ENCODE data around the gene FKBP11.
A peak's percentile ranks its signal among the peaks of the same experiment; 100 is the strongest.
"Not testable (repeated sequence)": the region's sequence is repeated elsewhere in the genome, so short reads cannot be mapped to it uniquely, and the experiment has no call there.

Gene FKBP11

GRCh38 chr12:48923117-48923516, 2.2 kb downstream of the FKBP11 start:
- Histone ChIP-seq H3K9ac (ENCODE audit: low read depth, low read length) (no peak overlapping the region), H3K4me2 (ENCODE audit: insufficient read depth, low read length) (no peak overlapping the region), H3K4me1 (ENCODE audit: insufficient read depth, low read length) (peaks cover 23% of the 10 kb centered on the region), H3K27ac (ENCODE audit: low read length) (no peak overlapping the region), H3K4me3 (ENCODE audit: low read depth in 1 of 2, low read length in 2 of 2) (no peak overlapping the region), H3K9me3 (ENCODE audit: insufficient read depth, low read length, severe bottlenecking) (no peaks in the 10 kb centered on the region), H3K79me2 (ENCODE audit: insufficient read depth, low read length) (no peaks in the 10 kb centered on the region), H2AFZ (ENCODE audit: low read depth, low read length) (no peak overlapping the region), H3K27me3 (ENCODE audit: insufficient read depth, low read length, poor library complexity) (no peaks in the 10 kb centered on the region), H3K36me3 (ENCODE audit: insufficient read depth, low read length) (peaks cover 7% of the 10 kb centered on the region; the same call in 1 of the 2 replicates), H4K20me1 (ENCODE audit: insufficient read depth, low read length) (no peaks in the 10 kb centered on the region)
- ATAC-seq (ENCODE audit: insufficient read depth, low read depth): no peak
- DNase-seq: no peak
- TF ChIP-seq EZH2 (IDR thresholded peaks at IDR 0.05; ENCODE audit: borderline replicate concordance, low read depth, low read length, severe bottlenecking): no peak
- TF ChIP-seq, protein P1, sequence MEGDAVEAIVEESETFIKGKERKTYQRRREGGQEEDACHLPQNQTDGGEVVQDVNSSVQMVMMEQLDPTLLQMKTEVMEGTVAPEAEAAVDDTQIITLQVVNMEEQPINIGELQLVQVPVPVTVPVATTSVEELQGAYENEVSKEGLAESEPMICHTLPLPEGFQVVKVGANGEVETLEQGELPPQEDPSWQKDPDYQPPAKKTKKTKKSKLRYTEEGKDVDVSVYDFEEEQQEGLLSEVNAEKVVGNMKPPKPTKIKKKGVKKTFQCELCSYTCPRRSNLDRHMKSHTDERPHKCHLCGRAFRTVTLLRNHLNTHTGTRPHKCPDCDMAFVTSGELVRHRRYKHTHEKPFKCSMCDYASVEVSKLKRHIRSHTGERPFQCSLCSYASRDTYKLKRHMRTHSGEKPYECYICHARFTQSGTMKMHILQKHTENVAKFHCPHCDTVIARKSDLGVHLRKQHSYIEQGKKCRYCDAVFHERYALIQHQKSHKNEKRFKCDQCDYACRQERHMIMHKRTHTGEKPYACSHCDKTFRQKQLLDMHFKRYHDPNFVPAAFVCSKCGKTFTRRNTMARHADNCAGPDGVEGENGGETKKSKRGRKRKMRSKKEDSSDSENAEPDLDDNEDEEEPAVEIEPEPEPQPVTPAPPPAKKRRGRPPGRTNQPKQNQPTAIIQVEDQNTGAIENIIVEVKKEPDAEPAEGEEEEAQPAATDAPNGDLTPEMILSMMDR (IDR thresholded peaks at IDR 0.05; ENCODE audit: borderline replicate concordance, extremely low read depth, low read length, poor library complexity, severe bottlenecking): no peak

DNA sequence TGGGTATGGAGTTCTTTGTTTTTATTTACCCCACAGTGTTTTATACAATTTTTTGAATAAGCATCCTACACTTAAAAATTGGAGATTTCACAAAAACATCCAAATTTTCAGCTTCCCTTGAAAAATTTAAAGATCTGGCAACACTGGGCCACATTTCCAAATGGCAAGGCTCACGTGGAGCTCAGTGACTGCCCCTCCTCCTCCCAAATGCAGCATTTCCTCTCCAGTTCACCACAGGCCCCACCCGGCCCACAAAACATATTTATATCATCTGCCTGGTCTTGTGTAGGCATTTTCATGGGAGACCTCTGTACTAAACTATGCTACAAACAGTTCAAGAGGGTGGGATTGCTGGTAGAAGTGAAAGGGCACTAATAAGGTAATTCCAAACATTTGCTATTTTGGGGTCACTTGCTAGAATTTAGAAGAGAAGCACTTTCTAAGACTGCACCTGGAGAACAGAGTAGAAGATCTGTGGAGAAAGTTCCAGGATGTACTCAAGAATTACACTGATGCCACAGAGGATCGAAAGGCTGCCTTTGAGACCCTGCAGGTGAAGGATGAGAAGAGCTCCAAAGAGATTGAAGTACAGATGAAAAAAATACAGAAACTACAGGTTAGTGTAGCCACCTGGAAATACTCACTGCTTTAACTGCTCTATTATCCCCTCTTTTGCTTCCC, 7.3 kb downstream of the FKBP11 start:
- H3K27me3 ChIP-seq (ENCODE audit: insufficient read depth, low read length, poor library complexity): no peaks in the 10 kb centered on the region
- no peaks in the 10 kb centered on the region for H4K20me1 ChIP-seq (ENCODE audit: insufficient read depth, low read length)
- no peaks in the 10 kb centered on the region for H3K9me3 ChIP-seq (ENCODE audit: insufficient read depth, low read length, severe bottlenecking)
- H3K4me2 ChIP-seq (ENCODE audit: insufficient read depth, low read length): peak overlapping the region; percentile 24
- H3K79me2 ChIP-seq (ENCODE audit: insufficient read depth, low read length): no peaks in the 10 kb centered on the region
- DNase-seq: peak; percentile 69
- H3K4me3 ChIP-seq (ENCODE audit: low read depth in 1 of 2, low read length in 2 of 2): no peak overlapping the region
- peak overlapping the region; percentile 58; the same call in 1 of the 2 replicates for H2AFZ ChIP-seq (ENCODE audit: low read depth, low read length)
- peak; percentile 94 for ATAC-seq (ENCODE audit: insufficient read depth, low read depth)
- peak overlapping the region; percentile 60 for H3K27ac ChIP-seq (ENCODE audit: low read length)
- TF ChIP-seq, protein P1 (IDR thresholded peaks at IDR 0.05; ENCODE audit: borderline replicate concordance, extremely low read depth, low read length, poor library complexity, severe bottlenecking): no peak
- no peak for TF ChIP-seq EZH2 (IDR thresholded peaks at IDR 0.05; ENCODE audit: borderline replicate concordance, low read depth, low read length, severe bottlenecking)
- H3K36me3 ChIP-seq (ENCODE audit: insufficient read depth, low read length): no peaks in the 10 kb centered on the region
- peak overlapping the region; percentile 21 for H3K9ac ChIP-seq (ENCODE audit: low read depth, low read length)
- H3K4me1 ChIP-seq (ENCODE audit: insufficient read depth, low read length): peaks cover 19% of the 10 kb centered on the region

GRCh38 chr12:48910196-48910595, 15.1 kb downstream of the FKBP11 start:
- H3K9me3 ChIP-seq (ENCODE audit: insufficient read depth, low read length, severe bottlenecking): no peaks in the 10 kb centered on the region
- no peaks in the 10 kb centered on the region for H4K20me1 ChIP-seq (ENCODE audit: insufficient read depth, low read length)
- H2AFZ ChIP-seq (ENCODE audit: low read depth, low read length): no peak overlapping the region
- no peak for ATAC-seq (ENCODE audit: insufficient read depth, low read depth)
- no peak overlapping the region for H3K4me2 ChIP-seq (ENCODE audit: insufficient read depth, low read length)
- no peak overlapping the region for H3K4me3 ChIP-seq (ENCODE audit: low read depth in 1 of 2, low read length in 2 of 2)
- H3K36me3 ChIP-seq (ENCODE audit: insufficient read depth, low read length): no peaks in the 10 kb centered on the region
- no peaks in the 10 kb centered on the region for H3K4me1 ChIP-seq (ENCODE audit: insufficient read depth, low read length)
- no peak overlapping the region for H3K27ac ChIP-seq (ENCODE audit: low read length)
- no peak for DNase-seq
- no peak overlapping the region for H3K9ac ChIP-seq (ENCODE audit: low read depth, low read length)
- H3K79me2 ChIP-seq (ENCODE audit: insufficient read depth, low read length): no peaks in the 10 kb centered on the region
- H3K27me3 ChIP-seq (ENCODE audit: insufficient read depth, low read length, poor library complexity): no peaks in the 10 kb centered on the region
- TF ChIP-seq EZH2 (IDR thresholded peaks at IDR 0.05; ENCODE audit: borderline replicate concordance, low read depth, low read length, severe bottlenecking): no peak
- TF ChIP-seq, protein P1 (IDR thresholded peaks at IDR 0.05; ENCODE audit: borderline replicate concordance, extremely low read depth, low read length, poor library complexity, severe bottlenecking): no peak

DNA sequence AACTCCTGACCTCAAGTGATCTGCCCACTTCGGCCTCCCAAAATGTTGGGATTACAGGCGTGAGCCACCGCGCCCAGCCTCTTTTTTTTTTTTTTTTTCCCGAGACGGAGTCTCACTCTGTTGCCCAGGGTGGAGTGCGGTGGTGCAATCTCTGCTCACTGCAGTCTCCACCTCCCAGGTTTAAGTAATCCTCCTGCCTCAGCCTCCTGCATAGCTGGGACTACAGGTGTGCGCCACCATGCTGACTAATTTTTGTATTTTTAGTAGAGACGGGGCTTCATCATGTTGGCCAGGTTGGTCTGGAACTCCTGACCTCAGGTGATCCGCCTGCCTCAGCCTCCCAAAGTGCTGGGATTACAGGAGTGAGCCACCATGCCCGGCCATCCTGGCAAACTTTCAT, 15.6 kb downstream of the FKBP11 start:
- not testable (repeated sequence) for H3K9me3 ChIP-seq (ENCODE audit: insufficient read depth, low read length, severe bottlenecking); H3K27ac ChIP-seq (ENCODE audit: low read length); ATAC-seq (ENCODE audit: insufficient read depth, low read depth); H3K4me3 ChIP-seq (ENCODE audit: low read depth in 1 of 2, low read length in 2 of 2); H3K27me3 ChIP-seq (ENCODE audit: insufficient read depth, low read length, poor library complexity); H3K36me3 ChIP-seq (ENCODE audit: insufficient read depth, low read length); H3K4me1 ChIP-seq (ENCODE audit: insufficient read depth, low read length); H3K9ac ChIP-seq (ENCODE audit: low read depth, low read length); H3K4me2 ChIP-seq (ENCODE audit: insufficient read depth, low read length); DNase-seq; H4K20me1 ChIP-seq (ENCODE audit: insufficient read depth, low read length); H3K79me2 ChIP-seq (ENCODE audit: insufficient read depth, low read length); H2AFZ ChIP-seq (ENCODE audit: low read depth, low read length)
